Endothelial cell (in vitro differentiated cells): ENCODE data around the gene ADPRS. TPM values are rescaled to one million over a fixed set of nuclear protein-coding genes. Genes with fewer than 3 reads are reported as not detected.

Experiments used
- DNase-seq: peaks from one replicate; pipeline ENCODE4 v3.0.0; 2021; ENCODE audit warnings: low spot score
- H3K27ac Mint-ChIP-seq: one replicate; pipeline ENCODE4 v1.8.0; 2021; ENCODE audit warnings: mixed read lengths, inconsistent platforms; ENCODE audit not compliant: unreplicated experiment
- H3K27me3 Mint-ChIP-seq: one replicate; pipeline ENCODE4 v1.8.0; 2021; ENCODE audit warnings: mild to moderate bottlenecking, moderate library complexity, mixed read lengths, inconsistent platforms; ENCODE audit not compliant: unreplicated experiment
- H3K36me3 Mint-ChIP-seq: one replicate; pipeline ENCODE4 v1.8.0; 2021; ENCODE audit warnings: mild to moderate bottlenecking, low read depth, mixed read lengths, inconsistent platforms; ENCODE audit not compliant: unreplicated experiment
- H3K4me1 Mint-ChIP-seq: one replicate; pipeline ENCODE4 v1.8.0; 2021; ENCODE audit warnings: mild to moderate bottlenecking, mixed read lengths, inconsistent platforms; ENCODE audit not compliant: unreplicated experiment
- H3K4me3 Mint-ChIP-seq: one replicate; pipeline ENCODE4 v1.8.0; 2021; ENCODE audit warnings: mild to moderate bottlenecking, mixed read lengths, inconsistent platforms; ENCODE audit not compliant: unreplicated experiment
- H3K9me3 Mint-ChIP-seq: one replicate; pipeline ENCODE4 v1.8.0; 2021; ENCODE audit warnings: mixed read lengths, inconsistent platforms; ENCODE audit not compliant: unreplicated experiment
- total RNA-seq: library from RNA; stranded (reverse); fragmentation: NEBNext Ultra II Directional; extraction: Animal tissue kit (Norgen Biotek cat#: 25700); gene quantifications from one replicate; pipeline ENCODE4 v1.2.1, GENCODE V29; 2021; ENCODE audit not compliant: unreplicated experiment
- TF ChIP-seq, protein P1 (sequence below): fragments of 200-600 bp; sonication (generic); IDR thresholded peaks from one replicate; pipeline ENCODE4 v1.5.0; 2021; ENCODE audit warnings: antibody characterized with exemption; ENCODE audit not compliant: unreplicated experiment

Gene ADPRS
- total RNA-seq, 1 donor from 2014 or later: 24.2 TPM

DNA sequence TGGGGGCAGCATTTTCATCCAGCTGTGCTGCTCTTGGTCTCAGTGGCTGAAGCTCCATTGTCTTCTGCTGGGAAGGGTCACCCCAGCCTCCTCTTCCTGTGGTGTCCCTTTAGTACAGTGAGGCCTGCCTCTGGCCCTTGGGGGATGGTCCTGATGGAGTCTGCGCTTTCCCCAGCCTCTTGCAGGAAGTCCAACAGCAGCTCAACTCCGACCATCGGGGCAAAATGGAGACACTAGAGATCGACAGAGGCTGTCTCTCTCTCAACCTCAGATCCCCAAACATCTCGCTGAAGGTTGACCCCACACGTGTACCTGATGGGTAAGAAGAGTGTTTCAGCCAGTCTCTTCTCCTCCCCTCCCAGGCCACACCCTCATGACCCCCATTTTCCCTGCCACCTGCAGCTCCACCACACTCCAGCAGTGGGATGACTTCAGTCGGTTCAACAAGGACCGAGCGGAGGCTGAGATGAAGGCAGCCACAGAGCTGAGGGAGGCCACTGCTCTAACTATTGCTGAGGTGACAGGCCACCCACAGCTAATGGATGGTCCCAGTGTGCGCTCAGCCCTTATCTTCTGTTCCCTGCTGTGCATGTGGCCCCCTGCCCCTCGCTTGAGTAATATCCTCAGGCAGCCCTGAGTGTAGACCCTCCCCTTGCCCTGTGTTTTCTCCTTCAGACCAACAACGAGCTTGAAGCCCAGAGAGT is 2.0 kb upstream of the ADPRS start:
- peaks cover 21% of the 10 kb centered on the region for H3K27me3 Mint-ChIP-seq
- TF ChIP-seq, protein P1, sequence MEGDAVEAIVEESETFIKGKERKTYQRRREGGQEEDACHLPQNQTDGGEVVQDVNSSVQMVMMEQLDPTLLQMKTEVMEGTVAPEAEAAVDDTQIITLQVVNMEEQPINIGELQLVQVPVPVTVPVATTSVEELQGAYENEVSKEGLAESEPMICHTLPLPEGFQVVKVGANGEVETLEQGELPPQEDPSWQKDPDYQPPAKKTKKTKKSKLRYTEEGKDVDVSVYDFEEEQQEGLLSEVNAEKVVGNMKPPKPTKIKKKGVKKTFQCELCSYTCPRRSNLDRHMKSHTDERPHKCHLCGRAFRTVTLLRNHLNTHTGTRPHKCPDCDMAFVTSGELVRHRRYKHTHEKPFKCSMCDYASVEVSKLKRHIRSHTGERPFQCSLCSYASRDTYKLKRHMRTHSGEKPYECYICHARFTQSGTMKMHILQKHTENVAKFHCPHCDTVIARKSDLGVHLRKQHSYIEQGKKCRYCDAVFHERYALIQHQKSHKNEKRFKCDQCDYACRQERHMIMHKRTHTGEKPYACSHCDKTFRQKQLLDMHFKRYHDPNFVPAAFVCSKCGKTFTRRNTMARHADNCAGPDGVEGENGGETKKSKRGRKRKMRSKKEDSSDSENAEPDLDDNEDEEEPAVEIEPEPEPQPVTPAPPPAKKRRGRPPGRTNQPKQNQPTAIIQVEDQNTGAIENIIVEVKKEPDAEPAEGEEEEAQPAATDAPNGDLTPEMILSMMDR: no peak

DNA sequence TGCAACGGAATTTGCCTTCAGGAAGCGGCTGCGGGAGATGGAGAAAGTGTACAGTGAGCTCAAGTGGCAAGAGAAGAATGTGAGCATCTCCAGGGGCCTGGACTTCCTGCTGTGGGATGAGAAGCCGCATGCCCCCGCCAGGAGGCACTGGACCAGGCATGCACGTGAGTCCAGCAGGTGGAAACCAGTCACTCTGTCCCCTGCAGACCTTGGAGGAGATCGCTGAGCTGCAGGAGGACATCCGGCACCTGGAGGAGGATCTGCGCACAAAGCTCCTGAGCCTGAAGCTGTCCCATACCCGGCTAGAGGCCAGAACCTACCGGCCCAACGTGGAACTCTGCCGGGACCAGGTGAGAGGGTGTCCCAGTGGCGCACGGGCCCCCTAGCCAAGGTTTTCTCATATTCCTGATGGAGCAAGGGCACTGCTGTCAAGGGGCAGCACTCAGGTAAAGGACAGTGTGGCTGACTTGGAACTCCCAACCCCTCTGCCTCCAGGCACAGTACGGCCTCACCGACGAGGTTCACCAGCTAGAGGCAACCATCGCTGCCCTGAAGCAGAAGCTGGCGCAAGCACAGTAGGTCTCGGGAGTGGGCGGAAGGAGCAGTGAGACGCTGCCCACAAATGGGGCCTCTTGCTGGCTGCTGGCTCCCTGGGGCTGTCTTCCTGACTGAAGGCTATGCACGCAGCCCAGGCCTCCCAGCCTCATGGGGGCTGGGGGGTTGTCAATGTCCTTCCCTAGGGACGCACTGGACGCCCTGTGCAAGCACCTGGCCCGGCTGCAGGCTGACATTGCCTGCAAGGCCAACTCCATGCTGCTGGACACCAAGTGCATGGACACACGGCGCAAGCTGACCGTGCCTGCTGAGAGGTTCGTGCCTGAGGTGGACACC is 1.2 kb upstream of the ADPRS start:
- Mint-ChIP-seq H3K27ac (no peak overlapping the region), H3K4me3 (peak overlapping the region; percentile 53), H3K36me3 (peaks cover 6% of the 10 kb centered on the region), H3K27me3 (peaks cover 23% of the 10 kb centered on the region), H3K9me3 (no peaks in the 10 kb centered on the region), H3K4me1 (peaks cover 10% of the 10 kb centered on the region)
- TF ChIP-seq, protein P1: no peak
- no peak for DNase-seq

More for the DNA sequence above, 2.0 kb upstream of the ADPRS start:
- peaks cover 10% of the 10 kb centered on the region for H3K4me1 Mint-ChIP-seq
- no peak for DNase-seq
- no peak overlapping the region for H3K27ac Mint-ChIP-seq
- H3K4me3 Mint-ChIP-seq: peak overlapping the region; percentile 53
- H3K36me3 Mint-ChIP-seq: peaks cover 5% of the 10 kb centered on the region
- no peaks in the 10 kb centered on the region for H3K9me3 Mint-ChIP-seq

DNA sequence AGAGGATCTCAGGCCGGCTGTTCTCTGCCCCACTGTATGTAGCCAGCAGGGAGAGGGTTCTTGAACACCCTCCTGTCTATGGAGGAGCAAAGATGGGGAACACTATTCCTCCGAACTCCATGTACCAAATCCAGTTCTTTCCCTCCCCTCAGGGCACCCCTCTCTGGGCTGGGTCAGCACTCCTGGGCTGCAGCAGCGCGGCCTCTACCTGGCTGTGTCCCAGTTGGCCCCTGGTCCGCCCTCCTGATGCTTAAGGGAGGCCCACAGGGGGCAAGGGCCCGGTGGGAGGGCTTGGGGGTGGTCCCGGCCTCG is 471 bp upstream of the ADPRS start:
- Mint-ChIP-seq H3K4me3 (no peak overlapping the region), H3K27ac (no peak overlapping the region), H3K27me3 (peaks cover 20% of the 10 kb centered on the region), H3K4me1 (peaks cover 10% of the 10 kb centered on the region), H3K36me3 (peaks cover 10% of the 10 kb centered on the region), H3K9me3 (no peaks in the 10 kb centered on the region)
- TF ChIP-seq, protein P1: no peak
- no peak for DNase-seq

DNA sequence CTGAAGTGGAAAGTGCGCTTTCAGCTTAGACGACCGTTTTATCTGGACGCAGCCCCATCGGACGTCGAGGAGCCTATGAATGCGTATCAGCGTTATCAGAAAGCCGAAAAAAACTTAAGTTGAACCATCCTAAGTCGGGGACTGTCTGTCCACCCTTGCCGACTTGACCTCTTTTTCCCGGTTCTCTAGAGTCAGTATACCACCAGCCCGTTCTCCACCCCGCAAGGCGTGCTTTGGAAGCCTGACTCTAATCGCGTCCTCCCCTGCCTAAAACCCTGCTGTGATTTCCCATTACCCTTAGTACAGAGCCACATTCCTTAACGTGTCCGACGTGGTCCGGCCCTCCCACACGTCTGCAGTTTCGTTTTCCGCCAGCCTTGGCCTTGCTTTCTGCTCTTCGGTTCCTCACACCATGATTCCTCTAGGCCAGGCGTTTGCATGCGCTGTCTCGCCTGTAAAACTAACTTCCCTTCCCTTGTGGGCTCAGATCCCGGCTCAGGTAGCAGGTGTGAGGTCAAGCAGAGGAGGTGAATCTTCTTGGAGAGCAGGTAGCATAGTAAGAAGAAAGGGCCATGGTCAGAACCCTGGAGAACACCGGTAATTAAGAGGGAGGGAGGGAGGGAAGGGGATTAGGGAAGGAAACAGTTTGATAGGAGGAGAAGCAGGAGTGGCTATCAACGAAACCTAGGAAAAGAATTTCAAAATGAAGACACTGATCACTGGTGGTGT is 865 bp downstream of the ADPRS start:
- Mint-ChIP-seq H3K9me3 (no peaks in the 10 kb centered on the region), H3K36me3 (peaks cover 10% of the 10 kb centered on the region), H3K4me1 (peaks cover 10% of the 10 kb centered on the region), H3K27me3 (peaks cover 18% of the 10 kb centered on the region), H3K4me3 (peak overlapping the region; percentile 98), H3K27ac (peak overlapping the region; percentile 91)
- DNase-seq: no peak
- TF ChIP-seq, protein P1: no peak
